IMR-90 (cell line): ENCODE results near the gene PAAF1. TPM values are rescaled to one million over a fixed set of nuclear protein-coding genes. Genes with fewer than 3 reads are reported as not detected.
A peak's percentile ranks its signal among the peaks of the same experiment; 100 is the strongest.

ENCODE experiments used
- ATAC-seq: fragments of 200-7000 bp; cut with Tn5 transposase; 2 replicates; pipeline ENCODE4 v1.9.1; 2020; ENCODE audit warnings: low read depth, mild to moderate bottlenecking, moderate library complexity
- BruUV-seq: library from RNA; stranded (reverse); fragments of 400-500 nt; replicated peaks from 2 replicates; lab custom pipeline; 2021; lab: Mats Ljungman, UMichigan
- CTCF ChIA-PET: fragments of 300-600 bp; formaldehyde crosslinking; extraction: SDS; loops from one replicate; lab custom pipeline; 2021; ENCODE audit warnings: antibody characterized with exemption; lab: Yijun Ruan, JAX
- POLR2A ChIA-PET: fragments of 300-600 bp; sonication (Branson Sonifier 250); formaldehyde crosslinking; loops from one replicate; lab custom pipeline; 2022; ENCODE audit warnings: antibody characterized with exemption; ENCODE audit not compliant: unreplicated experiment; lab: Charles Lee
- DNase-seq: peaks from one replicate; pipeline ENCODE4 v3.0.0; 2013
- H2AFZ ChIP-seq: replicated peaks from 2 replicates; pipeline ENCODE3; 2013; ENCODE audit warnings: low read length, mild to moderate bottlenecking; ENCODE audit not compliant: poor library complexity
- H2AK5ac ChIP-seq: 2 replicates; pipeline ENCODE4 v1.6.1; 2013; ENCODE audit warnings: low read depth, low read length, inconsistent platforms
- H2AK9ac ChIP-seq: replicated peaks from 2 replicates; pipeline ENCODE3; 2013; ENCODE audit warnings: mild to moderate bottlenecking, low read depth, low read length, moderate library complexity; ENCODE audit not compliant: poor library complexity
- H2BK120ac ChIP-seq: 2 replicates; pipeline ENCODE4 v1.6.1; 2013; ENCODE audit warnings: low read depth, low read length, inconsistent platforms
- H2BK15ac ChIP-seq: 3 replicates; pipeline ENCODE4 v1.6.1; 2013; ENCODE audit warnings: low read depth, low read length, inconsistent platforms
- H2BK20ac ChIP-seq: 2 replicates; pipeline ENCODE4 v1.6.1; 2013; ENCODE audit warnings: low read depth, mild to moderate bottlenecking, inconsistent platforms, low read length, moderate library complexity
- H2BK5ac ChIP-seq: 2 replicates; pipeline ENCODE4 v1.6.1; 2013; ENCODE audit warnings: mild to moderate bottlenecking, low read depth, low read length, inconsistent platforms; ENCODE audit not compliant: poor library complexity, severe bottlenecking
- H3K14ac ChIP-seq: replicated peaks from 2 replicates; pipeline ENCODE4 v1.6.1; 2013; ENCODE audit warnings: low read depth, low read length, inconsistent platforms
- H3K18ac ChIP-seq: 2 replicates; pipeline ENCODE4 v1.6.1; 2013; ENCODE audit warnings: low read depth, low read length, control low read depth
- H3K23ac ChIP-seq: 2 replicates; pipeline ENCODE4 v1.6.1; 2013; ENCODE audit warnings: low read depth, low read length, inconsistent platforms
- H3K27ac ChIP-seq: 2 replicates; pipeline ENCODE4 v1.5.1; 2013; ENCODE audit warnings: mild to moderate bottlenecking, control low read depth, low read length; ENCODE audit not compliant: insufficient read depth
- H3K27me3 ChIP-seq: 2 replicates; pipeline ENCODE4 v1.6.1; 2013; ENCODE audit warnings: low read length; ENCODE audit not compliant: control insufficient read depth, insufficient read depth
- H3K36me3 ChIP-seq: 2 replicates; pipeline ENCODE4 v1.6.1; 2013; ENCODE audit warnings: low read length, mixed read lengths; ENCODE audit not compliant: control insufficient read depth, insufficient read depth
- H3K4ac ChIP-seq: 2 replicates; pipeline ENCODE4 v1.6.1; 2013; ENCODE audit warnings: low read depth, low read length, inconsistent platforms
- H3K4me1 ChIP-seq: 2 replicates; pipeline ENCODE4 v1.6.1; 2013; ENCODE audit warnings: low read length, mixed read lengths; ENCODE audit not compliant: control insufficient read depth, insufficient read depth
- H3K4me2 ChIP-seq: 2 replicates; pipeline ENCODE4 v1.6.1; 2013; ENCODE audit warnings: low read depth, mild to moderate bottlenecking, control low read depth, low read length, moderate library complexity
- H3K4me3 ChIP-seq: 2 replicates; pipeline ENCODE4 v1.5.1; 2013; ENCODE audit warnings: low read depth, mild to moderate bottlenecking, control low read depth, low read length, moderate library complexity; ENCODE audit not compliant: insufficient read depth
- H3K56ac ChIP-seq: 2 replicates; pipeline ENCODE4 v1.6.1; 2013; ENCODE audit warnings: low read length, inconsistent platforms; ENCODE audit not compliant: insufficient read depth; ENCODE audit errors: extremely low read depth
- H3K79me1 ChIP-seq, 2 experiments: 2 replicates each; pipeline ENCODE4 v1.6.1; 2013; ENCODE audit warnings: low read length in 2 of 2, inconsistent platforms in 1 of 2, low read depth in 1 of 2
- H3K9ac ChIP-seq: 2 replicates; pipeline ENCODE4 v1.6.1; 2013; ENCODE audit warnings: low read depth, low read length, control low read depth
- H3K9me1 ChIP-seq: 2 replicates; pipeline ENCODE4 v1.6.1; 2013; ENCODE audit warnings: low read length, inconsistent platforms; ENCODE audit not compliant: insufficient read depth
- H3K9me3 ChIP-seq: 2 replicates; pipeline ENCODE4 v1.6.1; 2013; ENCODE audit warnings: low read length; ENCODE audit not compliant: control insufficient read depth, insufficient read depth
- H4K20me1 ChIP-seq: 2 replicates; pipeline ENCODE4 v1.6.1; 2013; ENCODE audit warnings: low read length, inconsistent platforms; ENCODE audit not compliant: insufficient read depth
- H4K5ac ChIP-seq: 2 replicates; pipeline ENCODE4 v1.6.1; 2013; ENCODE audit warnings: mild to moderate bottlenecking, low read depth, low read length, control low read depth
- H4K8ac ChIP-seq, 2 experiments: 2 replicates each; pipeline ENCODE4 v1.6.1; 2013; ENCODE audit warnings: low read depth in 2 of 2, low read length in 2 of 2, control low read depth in 1 of 2, inconsistent platforms in 1 of 2
- H4K91ac ChIP-seq: 2 replicates; pipeline ENCODE4 v1.6.1; 2013; ENCODE audit warnings: low read depth, low read length, inconsistent platforms; ENCODE audit not compliant: insufficient read depth
- FOS ChIP-seq: fragments of 150-350 bp; IDR thresholded peaks from 2 replicates; pipeline ENCODE4 v1.6.1; 2016; ENCODE audit warnings: low read depth, low read length
- SMC3 ChIP-seq: fragments of 150-350 bp; IDR thresholded peaks from 2 replicates; pipeline ENCODE4 v1.6.1; 2016; ENCODE audit warnings: low read depth, mild to moderate bottlenecking, antibody characterized with exemption, low read length, moderate library complexity
- WGBS, 2 experiments: methylation state at CpG; one replicate each; pipeline versions ENCODE4 v1.1.5 to v1.1.7; 2013; ENCODE audit warnings: missing lambda C conversion rate in 2 of 2; ENCODE audit not compliant: insufficient read length in 1 of 2; ENCODE audit errors: extremely low coverage in 2 of 2; 5-methylcytosine and 5-hydroxymethylcytosine counted together
- dilution Hi-C: fragments of 300-500 bp; cut with HindIII; formaldehyde crosslinking; loops from one replicate; pipeline ENCODE4 v1.14.3; 2018; ENCODE audit warnings: low sequenced_read_pairs; ENCODE audit not compliant: unreplicated experiment
- in situ Hi-C: fragments of 300-500 bp; cut with MboI; formaldehyde crosslinking; loops from 3 replicates; pipeline ENCODE4 v1.14.3; 2019; ENCODE audit warnings: low sequenced_read_pairs, inconsistent platforms, mixed read lengths
- intact Hi-C: fragments of 100-400 bp; cut with micrococcal nuclease; formaldehyde crosslinking; loops from 2 replicates; pipeline ENCODE4 v1.10.0; 2022
- polyA plus RNA-seq, 3 experiments: library from polyadenylated mRNA; depleted of rRNA; stranded (reverse); fragments of >200 nt; gene quantifications; 2 replicates each; pipeline ENCODE4 v1.2.3, GENCODE V29; 2012; ENCODE audit warnings: low replicate concordance in 1 of 3
- total RNA-seq: library from RNA; depleted of rRNA; stranded (reverse); fragments of >200 nt; gene quantifications from 2 replicates; pipeline ENCODE4 v1.2.3, GENCODE V29; 2012

Gene PAAF1
- total and polyA plus RNA-seq, 2 of the 4 experiments (the other 2 are of a cell fraction) = 15.1 to 16.4 TPM

GRCh38 chr11:73978576-73979086, 101.8 kb downstream of the PAAF1 start:
- Histone ChIP-seq H3K4me2 (no peak overlapping the region), H3K56ac (no peak overlapping the region), H2BK120ac (no peak overlapping the region), H2AK5ac (no peak overlapping the region), H4K20me1 (peaks cover 3% of the 10 kb centered on the region; the same call in 1 of the 2 replicates), H3K23ac (no peak overlapping the region), H3K36me3 (no peaks in the 10 kb centered on the region), H3K18ac (no peak overlapping the region), H3K27ac (no peak overlapping the region), H2BK5ac (no peak overlapping the region), H4K8ac (no peak overlapping the region), H3K79me1 (0 out of 4 replicates have a peak, but pooled peaks cover 0 to 10% of the 10 kb centered on the region in 2 experiments), H3K4me1 (no peaks in the 10 kb centered on the region; the same call in 1 of the 2 replicates), H2AFZ (no peak overlapping the region), H2AK9ac (no peak overlapping the region), H3K4me3 (no peak overlapping the region), H3K9me3 (no peaks in the 10 kb centered on the region), H3K4ac (no peak overlapping the region), H2BK20ac (no peak overlapping the region), H4K91ac (no peak overlapping the region), H2BK15ac (no peak overlapping the region), H4K5ac (no peak overlapping the region), H3K9ac (no peak overlapping the region), H3K27me3 (no peaks in the 10 kb centered on the region), H3K9me1 (peaks cover 12% of the 10 kb centered on the region; the same call in 1 of the 2 replicates), H3K14ac (no peak overlapping the region)
- POLR2A ChIA-PET = no interaction called here
- CTCF ChIA-PET = no interaction called here
- intact Hi-C loops = no loop called here
- ATAC-seq (no peak), DNase-seq (peak; percentile 24)
- in situ Hi-C loops = no loop called here
- BruUV-seq = no TSS peak
- dilution Hi-C loops = no loop called here
- TF ChIP-seq SMC3 = no peak
- TF ChIP-seq FOS = no peak
- WGBS, 2 experiments = no CpG with 5 or more reads among the region's 3 CpGs
